Stomach (tissue), 9 donors: ENCODE measurements around the gene GGA1. TPM values are rescaled to one million over a fixed set of nuclear protein-coding genes. Genes with fewer than 3 reads are reported as not detected.

ENCODE experiments used
- DNase-seq, 2 donors: peaks; one replicate each; pipeline versions ENCODE4 v3.0.0 to v3.0.0-alpha.2; 2013 to 2019
- H3K27ac ChIP-seq, 5 donors: fragments of 200-600 bp in 4 of 5; sonication (generic) in 4 of 5; one replicate each; pipeline ENCODE4 v1.5.1; 2013 to 2019; ENCODE audit warnings: mild to moderate bottlenecking in 1 of 5, moderate library complexity in 1 of 5
- H3K27me3 ChIP-seq, 3 donors: fragments of 200-600 bp; sonication (generic); one replicate each; pipeline ENCODE4 v1.5.1; 2017 to 2019; ENCODE audit warnings: mixed run types in 1 of 3
- H3K36me3 ChIP-seq, 4 donors: fragments of 200-600 bp; sonication (generic); 1 replicate in 3 of 4; 2 replicates in 1 of 4; pipeline ENCODE4 v1.5.1; 2016 to 2019
- H3K4me1 ChIP-seq, 4 donors: fragments of 200-600 bp; sonication (generic); one replicate each; pipeline ENCODE4 v1.5.1; 2016 to 2019
- H3K4me3 ChIP-seq, 4 donors: fragments of 200-600 bp; sonication (generic) in 3 of 4; one replicate each; pipeline ENCODE4 v1.5.1; 2016 to 2019; ENCODE audit warnings: mild to moderate bottlenecking in 1 of 4
- H3K9me3 ChIP-seq, 4 donors: fragments of 200-600 bp; sonication (generic); one replicate each; pipeline ENCODE4 v1.5.1; 2016 to 2019
- EP300 ChIP-seq: sonication (generic); formaldehyde crosslinking; IDR thresholded peaks from one replicate; pipeline ENCODE4 v1.6.1; 2017; ENCODE audit warnings: antibody characterized with exemption
- POLR2A ChIP-seq, 4 donors: fragments of 450-650 bp; IDR thresholded peaks; one replicate each; pipeline ENCODE4 v1.6.1; 2016; ENCODE audit warnings: antibody characterized with exemption in 4 of 4, control low read depth in 2 of 4, mild to moderate bottlenecking in 1 of 4, moderate library complexity in 1 of 4
- POLR2AphosphoS5 ChIP-seq, 3 donors: sonication (generic); formaldehyde crosslinking; IDR thresholded peaks; one replicate each; pipeline ENCODE4 v1.6.1; 2016; ENCODE audit warnings: antibody characterized with exemption in 3 of 3
- whole genome bisulfite sequencing, 5 donors: extraction: QIAGEN DNeasy Blood & Tissue Kit in 3 of 5; methylation state at CpG; one replicate each; pipeline versions ENCODE4 v1.1.5 to v1.1.7; 2013 to 2018; 5-methylcytosine and 5-hydroxymethylcytosine counted together
- intact Hi-C: fragments of 100-400 bp; cut with DNase I; formaldehyde crosslinking; loops from one replicate; pipeline ENCODE4 v1.15.1; 2023; ENCODE audit warnings: low total_unique reads
- polyA plus RNA-seq, 3 donors: library from polyadenylated mRNA; stranded (reverse); fragments of 200-250 nt; gene quantifications; one replicate each; pipeline ENCODE4 v1.2.3, GENCODE V29; 2013
- total RNA-seq, 5 donors: library from RNA; depleted of rRNA; stranded (reverse); fragments of >200 nt; gene quantifications; one replicate each; pipeline versions ENCODE4 v1.1.0 to v1.2.3, GENCODE V29; 2014 to 2016
- TF ChIP-seq, protein P1 (sequence below), 7 experiments: fragments of 450-650 bp in 4 of 7; fragments of 200-600 bp in 3 of 7; sonication (generic) in 3 of 7; IDR thresholded peaks; one replicate each; pipeline ENCODE4 v1.5.1; 2016 to 2019; ENCODE audit warnings: antibody characterized with exemption in 7 of 7, control low read depth in 2 of 7, mild to moderate bottlenecking in 1 of 7
- donor health status: healthy with polysubstance abuse.
- donor health status: Bipolar disorder and iron deficiency.
- donor health status: healthy.

The GGA1 gene
- total and polyA plus RNA-seq, 8 donors = 30.3 to 87.9 (median 45.9) TPM

DNA sequence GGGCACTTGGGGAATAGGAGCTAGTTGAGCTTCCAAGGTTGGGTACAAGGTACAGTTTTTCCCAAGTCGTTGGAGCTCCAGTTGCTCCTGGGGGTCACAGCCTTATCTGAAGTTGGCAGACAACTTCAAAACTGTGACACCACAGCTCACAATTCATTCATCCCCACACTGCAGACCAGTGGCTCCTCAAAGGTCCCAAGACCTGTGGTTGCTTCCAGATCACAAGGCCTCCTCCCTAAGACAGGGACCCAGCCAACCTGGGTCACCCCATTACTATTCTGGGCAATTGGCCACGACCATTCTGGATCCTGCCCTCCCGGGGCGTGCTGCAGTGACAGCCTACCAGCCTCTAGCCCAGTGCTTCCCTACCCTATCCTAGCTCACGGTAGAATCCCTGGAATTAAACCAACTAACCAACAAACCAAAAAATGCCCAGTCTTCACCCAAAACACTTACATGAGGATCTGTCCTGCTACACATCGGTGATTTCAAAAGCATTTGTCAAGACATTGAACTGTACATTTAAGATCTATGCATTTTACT is 49.0 kb downstream of the GGA1 start:
- peaks cover 3 to 20% (median 14%) of the 10 kb centered on the region in 4 donors for H3K36me3 ChIP-seq
- intact Hi-C loops = no loop called here

DNA sequence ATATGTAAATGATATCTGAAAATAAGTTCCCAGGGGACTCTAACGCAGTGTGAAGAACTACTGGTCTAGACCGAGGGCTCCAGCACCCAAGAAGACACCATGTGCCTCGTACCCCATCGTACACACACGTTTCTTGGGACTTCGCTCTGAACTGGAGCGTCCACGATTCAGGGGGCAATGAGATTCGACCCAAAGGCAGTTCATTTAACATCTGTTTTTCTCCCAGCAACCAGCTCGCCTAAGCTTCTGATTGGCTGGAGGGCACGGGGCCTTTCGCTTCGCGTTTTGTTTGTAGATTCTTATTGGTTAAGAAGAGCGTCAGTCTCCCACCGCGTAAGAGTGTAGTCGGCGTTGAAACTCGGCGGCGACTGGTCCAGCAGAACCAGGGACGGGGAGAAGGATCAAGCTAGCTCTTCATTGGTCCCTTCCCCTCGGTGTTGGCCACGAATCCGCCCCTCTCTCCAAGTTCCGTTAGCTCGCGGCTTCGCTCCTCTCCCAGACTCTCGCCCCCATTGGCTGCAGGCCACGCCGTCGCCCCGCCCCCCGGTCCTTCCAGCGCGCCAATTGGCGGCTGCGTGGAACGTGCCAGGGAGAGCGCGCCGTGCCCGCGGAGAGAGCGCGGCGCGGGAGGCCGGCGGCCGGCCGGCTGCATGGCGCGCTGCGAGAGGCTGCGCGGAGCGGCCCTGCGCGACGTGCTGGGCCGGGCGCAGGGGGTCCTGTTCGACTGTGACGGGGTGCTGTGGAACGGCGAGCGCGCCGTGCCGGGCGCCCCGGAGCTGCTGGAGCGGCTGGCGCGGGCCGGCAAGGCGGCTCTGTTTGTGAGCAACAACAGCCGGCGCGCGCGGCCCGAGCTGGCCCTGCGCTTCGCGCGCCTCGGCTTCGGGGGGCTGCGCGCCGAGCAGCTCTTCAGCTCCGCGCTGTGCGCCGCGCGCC is 49.8 kb downstream of the GGA1 start, which contains the start of gene PDXP:
TSS of gene PDXP (plus strand) at position 591 of the 933 bp plus-strand sequence. CDS start at position 651, 60 bp downstream.
- intact Hi-C loops = no loop called here
- H3K27me3 ChIP-seq = no peaks in the 10 kb centered on the region
- H3K36me3 ChIP-seq = peaks cover 2 to 12% (median 8%) of the 10 kb centered on the region in 4 donors
- TF ChIP-seq, protein P1, sequence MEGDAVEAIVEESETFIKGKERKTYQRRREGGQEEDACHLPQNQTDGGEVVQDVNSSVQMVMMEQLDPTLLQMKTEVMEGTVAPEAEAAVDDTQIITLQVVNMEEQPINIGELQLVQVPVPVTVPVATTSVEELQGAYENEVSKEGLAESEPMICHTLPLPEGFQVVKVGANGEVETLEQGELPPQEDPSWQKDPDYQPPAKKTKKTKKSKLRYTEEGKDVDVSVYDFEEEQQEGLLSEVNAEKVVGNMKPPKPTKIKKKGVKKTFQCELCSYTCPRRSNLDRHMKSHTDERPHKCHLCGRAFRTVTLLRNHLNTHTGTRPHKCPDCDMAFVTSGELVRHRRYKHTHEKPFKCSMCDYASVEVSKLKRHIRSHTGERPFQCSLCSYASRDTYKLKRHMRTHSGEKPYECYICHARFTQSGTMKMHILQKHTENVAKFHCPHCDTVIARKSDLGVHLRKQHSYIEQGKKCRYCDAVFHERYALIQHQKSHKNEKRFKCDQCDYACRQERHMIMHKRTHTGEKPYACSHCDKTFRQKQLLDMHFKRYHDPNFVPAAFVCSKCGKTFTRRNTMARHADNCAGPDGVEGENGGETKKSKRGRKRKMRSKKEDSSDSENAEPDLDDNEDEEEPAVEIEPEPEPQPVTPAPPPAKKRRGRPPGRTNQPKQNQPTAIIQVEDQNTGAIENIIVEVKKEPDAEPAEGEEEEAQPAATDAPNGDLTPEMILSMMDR (IDR thresholded peaks at IDR 0.05) = no peak
- TF ChIP-seq POLR2A (IDR thresholded peaks at IDR 0.05) = no peak
- peak; percentile 44 to 83 (median 74) for TF ChIP-seq POLR2AphosphoS5 (IDR thresholded peaks at IDR 0.05)
- peak within 1 kb of the TSS; percentile 65 to 94 (median 69) for H3K4me3 ChIP-seq
- H3K9me3 ChIP-seq = no peaks in the 10 kb centered on the region
- peak within 1 kb of the TSS; percentile 75 to 88 (median 87) for H3K27ac ChIP-seq
- WGBS, 5 donors = 0 to 1% (median 0%) methylated on average over 20 to 101 of the region's 101 CpGs
- peaks cover 32 to 48% (median 40%) of the 10 kb centered on the region in 4 donors for H3K4me1 ChIP-seq
- DNase-seq = peak; percentile 99 to 100

More for the DNA sequence above, 49.0 kb downstream of the GGA1 start:
- TF ChIP-seq EP300 (no peak), POLR2A (IDR thresholded peaks at IDR 0.05) (no peak), POLR2AphosphoS5 (IDR thresholded peaks at IDR 0.05) (no peak)
- TF ChIP-seq, protein P1 (IDR thresholded peaks at IDR 0.05) = no peak
- Histone ChIP-seq H3K9me3 (no peaks in the 10 kb centered on the region), H3K4me3 (peak overlapping the region; percentile 65 to 94 (median 69)), H3K27me3 (no peaks in the 10 kb centered on the region), H3K27ac (peak overlapping the region in 4 of 5 donors; percentile 75 to 88 (median 88)), H3K4me1 (peaks cover 32 to 43% (median 38%) of the 10 kb centered on the region in 4 donors)
- 5 to 11% (median 6%) methylated on average over 6 of the region's 6 CpGs for WGBS, 5 donors
- DNase-seq = peak in 1 of 2 donors; percentile 48

DNA sequence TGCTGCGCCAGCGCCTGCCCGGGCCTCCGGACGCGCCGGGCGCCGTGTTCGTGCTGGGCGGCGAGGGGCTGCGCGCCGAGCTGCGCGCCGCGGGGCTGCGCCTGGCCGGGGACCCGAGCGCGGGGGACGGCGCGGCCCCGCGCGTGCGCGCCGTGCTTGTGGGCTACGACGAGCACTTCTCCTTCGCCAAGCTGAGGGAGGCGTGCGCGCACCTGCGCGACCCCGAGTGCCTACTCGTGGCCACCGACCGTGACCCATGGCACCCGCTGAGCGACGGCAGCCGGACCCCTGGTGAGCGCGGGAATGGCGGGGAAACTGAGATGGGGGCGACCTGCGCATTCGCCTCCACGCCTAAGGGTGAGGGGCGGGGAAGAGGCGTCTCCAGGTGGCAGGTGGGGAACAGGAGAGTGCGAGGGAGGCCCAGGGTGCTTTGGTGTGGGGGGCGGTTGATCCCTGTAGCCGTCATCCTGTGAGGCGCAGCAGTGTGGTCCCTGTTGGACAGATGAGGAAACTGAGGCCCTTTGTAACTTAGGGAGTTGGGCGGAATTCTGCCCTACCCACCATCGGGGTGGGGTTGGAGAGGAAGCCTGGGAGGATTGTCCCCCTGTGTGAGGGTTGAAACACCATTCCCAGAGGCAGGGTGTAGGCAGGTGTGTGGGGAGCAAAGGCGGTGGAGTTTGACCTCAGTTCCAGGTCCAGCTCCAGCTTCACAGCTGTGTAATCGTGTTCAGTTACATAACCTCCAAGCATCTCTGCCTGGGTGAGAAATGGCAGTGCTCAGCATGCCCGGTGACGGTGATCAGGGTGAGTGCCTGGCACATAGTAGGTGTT is 50.6 kb downstream of the GGA1 start:
- intact Hi-C loops = no loop called here
- H3K4me1 ChIP-seq = peaks cover 32 to 54% (median 40%) of the 10 kb centered on the region in 4 donors

DNA sequence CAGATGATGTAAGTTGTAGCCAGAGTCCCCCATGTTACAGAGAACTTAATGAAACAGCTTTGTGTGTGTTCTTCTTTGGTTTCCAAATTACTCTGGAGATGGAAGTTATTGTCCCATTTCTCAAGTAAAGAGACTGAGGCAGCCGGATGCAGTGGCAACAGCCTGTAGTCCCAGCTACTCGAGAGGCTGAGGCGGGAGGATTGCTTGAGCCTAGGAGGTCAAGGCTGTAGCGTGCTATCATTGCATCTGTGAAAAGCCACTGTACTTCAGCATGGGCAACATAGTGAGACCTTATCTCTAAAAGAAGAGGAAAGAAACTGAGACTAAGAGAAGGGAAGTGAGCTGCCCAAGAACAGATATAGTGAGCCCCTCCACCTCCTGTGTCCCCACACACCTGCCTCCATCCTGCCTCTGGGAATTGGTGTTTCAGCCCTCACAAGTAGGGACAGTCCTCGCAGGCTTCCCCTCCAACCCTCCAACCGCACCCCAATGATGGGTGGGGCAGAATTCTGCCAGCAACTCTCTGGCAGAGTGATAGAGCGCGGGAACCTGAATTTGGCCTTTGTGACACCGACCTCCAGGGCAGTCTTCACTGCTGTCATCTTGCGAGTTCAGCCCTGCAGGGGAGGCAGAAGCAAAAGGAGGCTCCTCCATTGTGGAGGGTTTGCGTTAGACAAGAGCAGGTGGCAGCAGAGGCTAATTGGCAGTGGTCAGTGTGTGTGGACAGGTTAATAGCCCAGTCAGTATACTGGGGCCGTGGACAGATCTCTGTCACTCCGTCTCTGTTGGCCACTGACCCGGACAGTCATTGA is 51.5 kb downstream of the GGA1 start:
- H3K4me3 ChIP-seq = peak overlapping the region; percentile 65 to 94 (median 69)
- peaks cover 0 to 1% (median 0%) of the 10 kb centered on the region in 4 donors for H3K36me3 ChIP-seq
- peak in 1 of 2 donors; percentile 3 for DNase-seq
- intact Hi-C loops = no loop called here
- TF ChIP-seq, protein P1 (IDR thresholded peaks at IDR 0.05) = no peak
- no peak for TF ChIP-seq POLR2AphosphoS5 (IDR thresholded peaks at IDR 0.05)
- TF ChIP-seq POLR2A (IDR thresholded peaks at IDR 0.05) = no peak
- TF ChIP-seq EP300 = no peak
- peaks cover 32 to 63% (median 40%) of the 10 kb centered on the region in 4 donors for H3K4me1 ChIP-seq
- H3K9me3 ChIP-seq = no peaks in the 10 kb centered on the region
- WGBS, 5 donors = 54 to 70% (median 60%) methylated on average over 11 to 14 of the region's 14 CpGs
- peak overlapping the region in 4 of 5 donors; percentile 59 to 88 (median 82) for H3K27ac ChIP-seq
- no peaks in the 10 kb centered on the region for H3K27me3 ChIP-seq

More for the DNA sequence above, 50.6 kb downstream of the GGA1 start:
- no peak for TF ChIP-seq POLR2AphosphoS5 (IDR thresholded peaks at IDR 0.05)
- no peak for TF ChIP-seq EP300
- peak in 1 of 2 donors; percentile 70 for DNase-seq
- 1 to 8% (median 2%) methylated on average over 12 to 68 of the region's 68 CpGs for WGBS, 5 donors
- Histone ChIP-seq H3K27ac (peak overlapping the region; percentile 58 to 88 (median 76)), H3K36me3 (peaks cover 0 to 3% (median 0%) of the 10 kb centered on the region in 4 donors), H3K27me3 (no peaks in the 10 kb centered on the region), H3K9me3 (no peaks in the 10 kb centered on the region), H3K4me3 (peak overlapping the region; percentile 65 to 94 (median 69))
